Astrocyte (in vitro differentiated cells and primary cell): ENCODE measurements around the gene TNFRSF1B. TPM values are rescaled to one million over a fixed set of nuclear protein-coding genes. Genes with fewer than 3 reads are reported as not detected.

Source experiments
- DNase-seq: peaks from one replicate; pipeline ENCODE4 v3.0.0-alpha.2; 2010; ENCODE audit warnings: low read depth
- FAIRE-seq: peaks from 2 replicates; lab custom pipeline; 2011; peaks lifted over from hg19 to GRCh38; lab: Jason Lieb, UNC
- H2AFZ ChIP-seq: 2 replicates; pipeline ENCODE4 v1.6.0; 2012; ENCODE audit warnings: low read depth, low read length, inconsistent platforms
- H3K27ac ChIP-seq: 2 replicates; pipeline ENCODE4 v1.5.1; 2011; ENCODE audit warnings: low read depth, low read length, inconsistent platforms
- H3K27me3 ChIP-seq: 2 replicates; pipeline ENCODE4 v1.6.0; 2011; ENCODE audit warnings: low read length, inconsistent platforms; ENCODE audit not compliant: insufficient read depth
- H3K36me3 ChIP-seq: 2 replicates; pipeline ENCODE4 v1.5.1; 2011; ENCODE audit warnings: low read length, inconsistent platforms; ENCODE audit not compliant: insufficient read depth
- H3K4me1 ChIP-seq: 2 replicates; pipeline ENCODE4 v1.5.1; 2011; ENCODE audit warnings: low read length, inconsistent platforms; ENCODE audit not compliant: insufficient read depth
- H3K4me2 ChIP-seq: 2 replicates; pipeline ENCODE4 v1.6.0; 2012; ENCODE audit warnings: low read length, inconsistent platforms
- H3K4me3 ChIP-seq: 2 replicates; pipeline ENCODE4 v1.5.1; 2011; ENCODE audit warnings: low read depth, mild to moderate bottlenecking, low read length, inconsistent platforms; ENCODE audit not compliant: insufficient read depth
- H3K79me2 ChIP-seq: 2 replicates; pipeline ENCODE4 v1.6.0; 2012; ENCODE audit warnings: mild to moderate bottlenecking, low read length, inconsistent platforms; ENCODE audit not compliant: insufficient read depth
- H3K9ac ChIP-seq: 2 replicates; pipeline ENCODE4 v1.6.0; 2012; ENCODE audit warnings: mild to moderate bottlenecking, low read length, inconsistent platforms
- H3K9me3 ChIP-seq: 2 replicates; pipeline ENCODE4 v1.5.1; 2012; ENCODE audit warnings: low read depth, mild to moderate bottlenecking, low read length, inconsistent platforms; ENCODE audit not compliant: insufficient read depth
- H4K20me1 ChIP-seq: 2 replicates; pipeline ENCODE4 v1.6.0; 2012; ENCODE audit warnings: low read length, inconsistent platforms; ENCODE audit not compliant: insufficient read depth
- H3K27ac Mint-ChIP-seq: one replicate; pipeline ENCODE4 v1.8.0; 2021; ENCODE audit warnings: mild to moderate bottlenecking, mixed read lengths; ENCODE audit not compliant: unreplicated experiment
- H3K27me3 Mint-ChIP-seq: one replicate; pipeline ENCODE4 v1.8.0; 2021; ENCODE audit warnings: low read depth, mixed read lengths; ENCODE audit not compliant: unreplicated experiment
- H3K36me3 Mint-ChIP-seq: one replicate; pipeline ENCODE4 v1.8.0; 2021; ENCODE audit warnings: low read depth, mixed read lengths; ENCODE audit not compliant: unreplicated experiment
- H3K4me1 Mint-ChIP-seq: one replicate; pipeline ENCODE4 v1.8.0; 2021; ENCODE audit warnings: low read depth, mixed read lengths; ENCODE audit not compliant: unreplicated experiment
- H3K4me3 Mint-ChIP-seq: one replicate; pipeline ENCODE4 v1.8.0; 2021; ENCODE audit warnings: mild to moderate bottlenecking, moderate library complexity, mixed read lengths; ENCODE audit not compliant: unreplicated experiment
- H3K9me3 Mint-ChIP-seq: one replicate; pipeline ENCODE4 v1.8.0; 2021; ENCODE audit warnings: mild to moderate bottlenecking, mixed read lengths; ENCODE audit not compliant: unreplicated experiment
- CTCF ChIP-seq: IDR thresholded peaks from 2 replicates; pipeline ENCODE4 v1.5.1; 2011; ENCODE audit warnings: low read depth, mild to moderate bottlenecking, inconsistent platforms, low read length, moderate library complexity; ENCODE audit not compliant: insufficient read depth
- EZH2 ChIP-seq: IDR thresholded peaks from 2 replicates; pipeline ENCODE4 v1.6.1; 2012; ENCODE audit warnings: mild to moderate bottlenecking, low read length, inconsistent platforms; ENCODE audit not compliant: insufficient read depth
- total RNA-seq: library from RNA; stranded (reverse); gene quantifications from 2 replicates; pipeline ENCODE4 v1.2.1, GENCODE V29; 2021

The TNFRSF1B gene
- total RNA-seq, 1 donor from 2014 or later: 0.09 TPM

- peak overlapping the region; percentile 57 for H3K9ac ChIP-seq
Measured at GRCh38 chr1:12179111-12179519, 12.3 kb downstream of the TNFRSF1B start.

GRCh38 chr1:12179676-12180075, 12.9 kb downstream of the TNFRSF1B start:
- H3K36me3 Mint-ChIP-seq: no peaks in the 10 kb centered on the region
- no peak overlapping the region for H3K4me3 Mint-ChIP-seq
- Histone ChIP-seq H3K9me3 (no peaks in the 10 kb centered on the region), H2AFZ (no peak overlapping the region), H3K27me3 (no peaks in the 10 kb centered on the region), H3K4me1 (peaks cover 28% of the 10 kb centered on the region), H3K4me2 (no peak overlapping the region), H3K27ac (no peak overlapping the region), H3K79me2 (no peaks in the 10 kb centered on the region), H3K36me3 (no peaks in the 10 kb centered on the region), H3K4me3 (no peak overlapping the region), H4K20me1 (no peaks in the 10 kb centered on the region), H3K9ac (no peak overlapping the region)
- DNase-seq (no peak), FAIRE-seq (no peak)
- TF ChIP-seq EZH2 (no peak), CTCF (no peak)
- H3K9me3 Mint-ChIP-seq: peaks cover 2% of the 10 kb centered on the region
- H3K4me1 Mint-ChIP-seq: peaks cover 20% of the 10 kb centered on the region
- H3K27ac Mint-ChIP-seq: no peak overlapping the region
- H3K27me3 Mint-ChIP-seq: peaks cover 26% of the 10 kb centered on the region

More at GRCh38 chr1:12179111-12179519, 12.3 kb downstream of the TNFRSF1B start:
- Histone ChIP-seq H3K27me3 (no peaks in the 10 kb centered on the region), H3K36me3 (no peaks in the 10 kb centered on the region), H2AFZ (peak overlapping the region; percentile 67), H3K4me2 (peak overlapping the region; percentile 60), H3K27ac (no peak overlapping the region), H3K79me2 (no peaks in the 10 kb centered on the region), H3K4me3 (no peak overlapping the region), H3K4me1 (peaks cover 23% of the 10 kb centered on the region), H4K20me1 (no peaks in the 10 kb centered on the region), H3K9me3 (no peaks in the 10 kb centered on the region)
- no peak for FAIRE-seq
- no peak overlapping the region for H3K27ac Mint-ChIP-seq
- peaks cover 18% of the 10 kb centered on the region for H3K4me1 Mint-ChIP-seq
- peak; percentile 77 for DNase-seq
- no peak overlapping the region for H3K4me3 Mint-ChIP-seq
- no peaks in the 10 kb centered on the region for H3K36me3 Mint-ChIP-seq
- TF ChIP-seq EZH2 (no peak), CTCF (no peak)
- H3K27me3 Mint-ChIP-seq: peaks cover 31% of the 10 kb centered on the region
- H3K9me3 Mint-ChIP-seq: peaks cover 2% of the 10 kb centered on the region

GRCh38 chr1:12180315-12180714, 13.5 kb downstream of the TNFRSF1B start:
- H3K9ac ChIP-seq: no peak overlapping the region
- H3K27ac ChIP-seq: no peak overlapping the region
- no peak overlapping the region for H2AFZ ChIP-seq
- H4K20me1 ChIP-seq: no peaks in the 10 kb centered on the region
- no peak overlapping the region for H3K4me3 ChIP-seq
- Mint-ChIP-seq H3K4me3 (no peak overlapping the region), H3K4me1 (peaks cover 20% of the 10 kb centered on the region), H3K27me3 (peaks cover 23% of the 10 kb centered on the region), H3K27ac (no peak overlapping the region), H3K9me3 (peaks cover 2% of the 10 kb centered on the region), H3K36me3 (no peaks in the 10 kb centered on the region)
- no peaks in the 10 kb centered on the region for H3K36me3 ChIP-seq
- DNase-seq (no peak), FAIRE-seq (no peak)
- TF ChIP-seq EZH2: no peak
- no peak for TF ChIP-seq CTCF
- peaks cover 32% of the 10 kb centered on the region for H3K4me1 ChIP-seq
- H3K79me2 ChIP-seq: no peaks in the 10 kb centered on the region
- H3K4me2 ChIP-seq: no peak overlapping the region
- no peaks in the 10 kb centered on the region for H3K9me3 ChIP-seq
- no peaks in the 10 kb centered on the region for H3K27me3 ChIP-seq
